Endothelial cell of umbilical vein (primary cell): Measurements from ENCODE around the gene SPINT4. TPM values are rescaled to one million over a fixed set of nuclear protein-coding genes. Genes with fewer than 3 reads are reported as not detected.

Experiments
- BruUV-seq: library from RNA; stranded (reverse); fragments of 400-500 nt; replicated peaks from 2 replicates; lab custom pipeline; 2021; lab: Mats Ljungman, UMichigan
- CTCF ChIA-PET: fragments of 300-600, 350-600 bp; sonication (Branson Sonifier 250); formaldehyde crosslinking; loops from one replicate; lab custom pipeline; 2021; ENCODE audit warnings: antibody characterized with exemption, inconsistent platforms; lab: Charles Lee
- POLR2A ChIA-PET: fragments of 300-600, 350-600 bp; sonication (Branson Sonifier 250); formaldehyde crosslinking; loops from one replicate; lab custom pipeline; 2021; ENCODE audit warnings: antibody characterized with exemption, inconsistent platforms; lab: Charles Lee
- DNase-seq: peaks from one replicate; pipeline ENCODE4 v3.0.0-alpha.2; 2011; ENCODE audit warnings: low read depth, low spot score
- FAIRE-seq: peaks from 2 replicates; lab custom pipeline; 2011; peaks lifted over from hg19 to GRCh38; lab: Jason Lieb, UNC
- H2AFZ ChIP-seq: 2 replicates; pipeline ENCODE4 v1.6.0; 2012; ENCODE audit warnings: low read depth, low read length, control low read depth, inconsistent platforms
- H3K27ac ChIP-seq: 2 replicates; pipeline ENCODE4 v1.5.1; 2011; ENCODE audit warnings: low read depth, mild to moderate bottlenecking, control low read depth, low read length, moderate library complexity; ENCODE audit not compliant: insufficient read depth
- H3K27me3 ChIP-seq, 2 experiments: 2 replicates each; pipeline versions ENCODE4 v1.6.0 to v1.6.1; 2011; ENCODE audit warnings: low read length in 2 of 2, mixed read lengths in 1 of 2; ENCODE audit not compliant: control insufficient read depth in 2 of 2, insufficient read depth in 2 of 2
- H3K36me3 ChIP-seq, 2 experiments: 2 replicates in 1 of 2; 3 replicates in 1 of 2; pipeline ENCODE4 v1.5.1; 2011; ENCODE audit warnings: low read length in 2 of 2, mild to moderate bottlenecking in 1 of 2, moderate library complexity in 1 of 2; ENCODE audit not compliant: control insufficient read depth in 2 of 2, insufficient read depth in 2 of 2; ENCODE audit errors: extremely low read depth in 1 of 2
- H3K4me1 ChIP-seq: 3 replicates; pipeline ENCODE4 v1.5.1; 2011; ENCODE audit warnings: mild to moderate bottlenecking, low read length; ENCODE audit not compliant: control insufficient read depth, insufficient read depth; ENCODE audit errors: extremely low read depth
- H3K4me2 ChIP-seq: 2 replicates; pipeline ENCODE4 v1.6.1; 2011; ENCODE audit warnings: low read length, control low read depth, mixed read lengths; ENCODE audit not compliant: insufficient read depth
- H3K4me3 ChIP-seq, 3 experiments: fragments of 200-600 bp in 1 of 3; sonication (generic), shearing (Covaris generic) in 1 of 3; replicated peaks in 1 of 3; 2 replicates each; pipeline ENCODE4 v1.5.1; 2011 to 2016; ENCODE audit warnings: control low read depth in 3 of 3, low read length in 3 of 3, mild to moderate bottlenecking in 2 of 3, inconsistent platforms in 1 of 3, low read depth in 1 of 3, moderate library complexity in 1 of 3; ENCODE audit not compliant: insufficient read depth in 1 of 3
- H3K79me2 ChIP-seq: 2 replicates; pipeline ENCODE4 v1.6.0; 2012; ENCODE audit warnings: low read length, inconsistent platforms; ENCODE audit not compliant: control insufficient read depth, insufficient read depth
- H3K9ac ChIP-seq: replicated peaks from 2 replicates; pipeline ENCODE3; 2011; ENCODE audit warnings: low read length, control low read depth; ENCODE audit not compliant: insufficient read depth; ENCODE audit errors: extremely low read depth
- H3K9me1 ChIP-seq: replicated peaks from 3 replicates; pipeline ENCODE4 v1.6.0; 2011; ENCODE audit warnings: mild to moderate bottlenecking, low read length; ENCODE audit not compliant: control insufficient read depth, insufficient read depth; ENCODE audit errors: extremely low read depth
- H3K9me3 ChIP-seq: replicated peaks from 2 replicates; pipeline ENCODE4 v1.5.1; 2012; ENCODE audit warnings: low read length, inconsistent platforms; ENCODE audit not compliant: control insufficient read depth, insufficient read depth
- H4K20me1 ChIP-seq: replicated peaks from 2 replicates; pipeline ENCODE3; 2011; ENCODE audit warnings: mild to moderate bottlenecking, low read length; ENCODE audit not compliant: control insufficient read depth, insufficient read depth; ENCODE audit errors: extremely low read depth
- CTCF ChIP-seq, 2 donors: IDR thresholded peaks; 1 replicate in 1 of 2; 2 replicates in 1 of 2; pipeline ENCODE4 v1.5.1; 2011; ENCODE audit warnings: low read length in 2 of 2, mild to moderate bottlenecking in 2 of 2, moderate library complexity in 2 of 2, control low read depth in 1 of 2, inconsistent platforms in 1 of 2, low read depth in 1 of 2; ENCODE audit not compliant: insufficient read depth in 1 of 2; ENCODE audit errors: extremely low read depth in 1 of 2
- EZH2 ChIP-seq: IDR thresholded peaks from 2 replicates; pipeline ENCODE4 v1.6.1; 2012; ENCODE audit warnings: borderline replicate concordance, low read depth, mild to moderate bottlenecking, moderate library complexity, low read length, inconsistent platforms; ENCODE audit not compliant: severe bottlenecking
- FOS ChIP-seq: IDR thresholded peaks from 2 replicates; pipeline ENCODE4 v1.6.1; 2011; ENCODE audit warnings: mild to moderate bottlenecking, low read length, moderate library complexity, borderline replicate concordance; ENCODE audit not compliant: insufficient read depth
- GATA2 ChIP-seq: IDR thresholded peaks from 2 replicates; pipeline ENCODE4 v1.7.0; 2011; ENCODE audit warnings: low read depth, mild to moderate bottlenecking, moderate library complexity, mixed read lengths, low read length; ENCODE audit not compliant: insufficient read length, insufficient read depth
- JUN ChIP-seq: IDR thresholded peaks from 2 replicates; pipeline ENCODE4 v1.6.1; 2011; ENCODE audit warnings: borderline replicate concordance, low read depth; ENCODE audit not compliant: insufficient read length, insufficient read depth
- MAX ChIP-seq: IDR thresholded peaks from 2 replicates; pipeline ENCODE4 v1.6.1; 2011; ENCODE audit not compliant: insufficient read depth, insufficient read length
- MYC ChIP-seq: IDR thresholded peaks from one replicate; pipeline ENCODE4 v1.6.1; 2011; ENCODE audit warnings: mild to moderate bottlenecking, low read depth, low read length
- POLR2A ChIP-seq: IDR thresholded peaks from 2 replicates; pipeline ENCODE4 v1.6.1; 2012; ENCODE audit warnings: low read depth, mild to moderate bottlenecking, control low read depth, low read length
- POLR2AphosphoS5 ChIP-seq: IDR thresholded peaks from 2 replicates; pipeline ENCODE4 v1.6.1; 2012; ENCODE audit warnings: low read depth, mild to moderate bottlenecking, control low read depth, low read length, moderate library complexity; ENCODE audit not compliant: insufficient read depth
- dilution Hi-C: fragments of 300-500 bp; cut with MboI; formaldehyde crosslinking; loops from one replicate; pipeline ENCODE4 v1.15.0; 2019; ENCODE audit warnings: low sequenced_read_pairs; ENCODE audit not compliant: extremely low pct_ligation_motif_present
- intact Hi-C: fragments of 100-400 bp; cut with micrococcal nuclease; formaldehyde crosslinking; loops from one replicate; pipeline ENCODE4 v1.10.0; 2022
- polyA plus RNA-seq, 4 experiments: library from polyadenylated mRNA; depleted of rRNA in 3 of 4; stranded (reverse) in 3 of 4; unstranded in 1 of 4; fragments of >200 nt; gene quantifications; 2 replicates each; pipeline versions ENCODE4 v1.2.1 to v1.2.3, GENCODE V29; 2011 to 2012; ENCODE audit warnings: missing spikeins in 1 of 4
- total RNA-seq: library from RNA; stranded (reverse); gene quantifications from 2 replicates; pipeline ENCODE4 v1.2.3, GENCODE V29; 2021

The SPINT4 gene
- total and polyA plus RNA-seq, 2 donors (not counting 3 experiments of a cell fraction or from before 2014, with no cell fraction given) = not detected

DNA sequence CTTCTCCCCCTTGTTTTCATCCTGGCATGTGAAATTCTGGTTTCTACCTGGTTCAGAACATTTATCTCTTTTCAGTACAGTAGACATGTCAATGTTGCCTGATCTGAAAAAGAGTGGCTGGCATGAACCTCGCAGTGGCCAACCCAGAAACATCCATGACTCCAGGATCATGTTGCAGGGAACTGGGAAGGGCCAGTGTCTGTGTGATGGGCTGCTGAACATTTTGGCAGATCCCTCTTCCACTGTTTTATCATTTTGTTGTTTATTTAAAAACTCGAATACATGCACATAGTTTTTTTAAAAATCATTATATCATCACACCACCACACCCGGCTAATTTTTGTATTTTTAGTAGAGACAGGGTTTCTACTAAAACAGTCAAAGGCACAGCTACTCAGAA, 50.5 kb downstream of the SPINT4 start:
- H3K4me1 ChIP-seq = no peaks in the 10 kb centered on the region
- no TSS peak for BruUV-seq
- H4K20me1 ChIP-seq = no peaks in the 10 kb centered on the region
- no peak overlapping the region for H3K4me2 ChIP-seq
- POLR2A ChIA-PET = no interaction called here
- H3K79me2 ChIP-seq = no peaks in the 10 kb centered on the region
- intact Hi-C loops (loop anchor here (5.0 to 10.0 kb wide), 2 partner anchors 148 to 675 kb away; partner anchors contain the start of gene WFDC10A), dilution Hi-C loops (no loop called here)
- CTCF ChIA-PET = interaction anchor here (0.7 to 4.3 kb wide), 4 partner anchors 320 to 454 kb away, joined by 3 to 88 read pairs (median 57); no protein-coding TSS in a partner anchor
- no peaks in the 10 kb centered on the region for H3K36me3 ChIP-seq
- DNase-seq = no peak
- no peak overlapping the region for H3K27ac ChIP-seq
- TF ChIP-seq MAX = no peak
- FAIRE-seq = no peak
- no peak overlapping the region for H2AFZ ChIP-seq
- no peaks in the 10 kb centered on the region for H3K9me3 ChIP-seq
- H3K9me1 ChIP-seq = no peaks in the 10 kb centered on the region
- H3K4me3 ChIP-seq = no peak overlapping the region
- H3K27me3 ChIP-seq = peaks cover 0 to 4% of the 10 kb centered on the region in 2 experiments
- H3K9ac ChIP-seq = no peak overlapping the region

DNA sequence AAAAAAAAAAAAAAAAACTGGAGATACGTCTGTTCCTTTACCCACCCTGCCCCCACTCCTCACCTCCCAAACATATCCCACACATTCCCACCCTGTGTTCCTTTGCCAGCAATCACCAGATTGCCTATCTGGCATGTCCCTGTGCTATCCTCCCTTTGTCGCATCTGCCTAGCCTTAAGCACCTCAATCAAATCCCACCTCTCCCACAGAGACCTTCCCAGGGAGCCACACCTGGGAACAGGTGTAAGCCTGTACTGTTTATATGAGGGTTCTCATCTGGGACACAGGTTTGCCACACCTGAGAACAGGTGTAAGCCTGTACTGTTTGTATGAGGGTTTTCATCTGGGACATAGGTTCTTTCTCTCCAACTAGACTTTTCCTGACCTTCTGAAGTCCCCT, 52.8 kb downstream of the SPINT4 start:
- dilution Hi-C loops = no loop called here
- no peaks in the 10 kb centered on the region for H3K9me1 ChIP-seq

More for the DNA sequence above, 52.8 kb downstream of the SPINT4 start:
- BruUV-seq = no TSS peak
- no peaks in the 10 kb centered on the region for H4K20me1 ChIP-seq
- H3K4me2 ChIP-seq = no peak overlapping the region
- TF ChIP-seq FOS (no peak), EZH2 (no peak), MYC (no peak), GATA2 (no peak), JUN (no peak), CTCF (IDR thresholded peaks at IDR 0.05; ENCODE audit: extremely low read depth in 1 of 2, insufficient read depth in 1 of 2, low read depth in 1 of 2, low read length in 2 of 2) (no peak), POLR2AphosphoS5 (no peak), MAX (no peak), POLR2A (no peak)
- FAIRE-seq (no peak), DNase-seq (no peak)
- POLR2A ChIA-PET = no interaction called here
- intact Hi-C loops = loop anchor here (5.0 to 10.0 kb wide), 2 partner anchors 150 to 678 kb away; partner anchors contain the start of gene WFDC10A
- no peak overlapping the region for H2AFZ ChIP-seq
- H3K4me1 ChIP-seq = peaks cover 18% of the 10 kb centered on the region
- no peaks in the 10 kb centered on the region for H3K79me2 ChIP-seq
- no peaks in the 10 kb centered on the region for H3K36me3 ChIP-seq
- peaks cover 0 to 4% of the 10 kb centered on the region in 2 experiments for H3K27me3 ChIP-seq
- H3K9ac ChIP-seq = no peak overlapping the region
- no peak overlapping the region for H3K27ac ChIP-seq
- no peaks in the 10 kb centered on the region for H3K9me3 ChIP-seq
- no peak overlapping the region for H3K4me3 ChIP-seq
- CTCF ChIA-PET = no interaction called here
